ENCODE data around the gene ZG16.
"Not testable (repeated sequence)": the region's sequence is repeated elsewhere in the genome, so short reads cannot be mapped to it uniquely, and the experiment has no call there.

Gene ZG16

GRCh38 chr16:29753516-29753915 is 24.5 kb upstream of the ZG16 start:
- Histone ChIP-seq H3K9me3 (0 out of 2 replicates have a peak, but pooled peaks cover 2% of the 10 kb centered on the region), H3K36me3 (no peaks in the 10 kb centered on the region), H3K4me3 (ENCODE audit: low read depth, low read length) (no peak overlapping the region), H3K4me1 (no peaks in the 10 kb centered on the region), H3K27me3 (no peaks in the 10 kb centered on the region)
- no peak for TF ChIP-seq CTCF (IDR thresholded peaks at IDR 0.05; ENCODE audit: low read depth, low read length)
- no peak for DNase-seq

- Histone ChIP-seq H3K36me3 (no peaks in the 10 kb centered on the region), H3K4me1 (no peaks in the 10 kb centered on the region), H3K9me3 (no peaks in the 10 kb centered on the region), H3K27me3 (no peaks in the 10 kb centered on the region), H3K4me3 (ENCODE audit: low read depth, low read length) (no peak overlapping the region)
- no peak for TF ChIP-seq CTCF (IDR thresholded peaks at IDR 0.05; ENCODE audit: low read depth, low read length)
- DNase-seq = no peak
These were observed 21.4 kb upstream of the ZG16 start for GRCh38 chr16:29756654-29757053.

GRCh38 chr16:29757086-29757485 is 21.0 kb upstream of the ZG16 start:
- not testable (repeated sequence) for H3K27me3 ChIP-seq; H3K9me3 ChIP-seq; H3K4me3 ChIP-seq (ENCODE audit: low read depth, low read length); DNase-seq; H3K36me3 ChIP-seq; H3K4me1 ChIP-seq

- no peak for TF ChIP-seq CTCF (IDR thresholded peaks at IDR 0.05; ENCODE audit: low read depth, low read length)
- no peaks in the 10 kb centered on the region for H3K27me3 ChIP-seq
- H3K36me3 ChIP-seq = no peaks in the 10 kb centered on the region
- no peak for DNase-seq
- no peaks in the 10 kb centered on the region for H3K4me1 ChIP-seq
- H3K9me3 ChIP-seq = no peaks in the 10 kb centered on the region
- no peak overlapping the region for H3K4me3 ChIP-seq (ENCODE audit: low read depth, low read length)
These were observed 20.0 kb upstream of the ZG16 start for GRCh38 chr16:29757950-29758466.

- no peak for TF ChIP-seq CTCF (IDR thresholded peaks at IDR 0.05; ENCODE audit: low read depth, low read length)
- no peaks in the 10 kb centered on the region for H3K9me3 ChIP-seq
- H3K4me1 ChIP-seq = no peaks in the 10 kb centered on the region
- DNase-seq = no peak
- no peaks in the 10 kb centered on the region for H3K27me3 ChIP-seq
- H3K4me3 ChIP-seq (ENCODE audit: low read depth, low read length) = no peak overlapping the region
- no peaks in the 10 kb centered on the region for H3K36me3 ChIP-seq
These were observed 17.3 kb upstream of the ZG16 start for GRCh38 chr16:29760567-29761279.

GRCh38 chr16:29761280-29761651 is 16.8 kb upstream of the ZG16 start:
- not testable (repeated sequence) for H3K27me3 ChIP-seq; H3K4me3 ChIP-seq (ENCODE audit: low read depth, low read length); H3K9me3 ChIP-seq; H3K36me3 ChIP-seq; H3K4me1 ChIP-seq; DNase-seq

GRCh38 chr16:29761882-29762281 is 16.2 kb upstream of the ZG16 start:
- TF ChIP-seq CTCF (IDR thresholded peaks at IDR 0.05; ENCODE audit: low read depth, low read length) = no peak
- no peak for DNase-seq
- H3K4me3 ChIP-seq (ENCODE audit: low read depth, low read length) = no peak overlapping the region
- H3K36me3 ChIP-seq = no peaks in the 10 kb centered on the region
- no peaks in the 10 kb centered on the region for H3K4me1 ChIP-seq
- no peaks in the 10 kb centered on the region for H3K27me3 ChIP-seq
- H3K9me3 ChIP-seq = no peaks in the 10 kb centered on the region
